ENCODE results near the gene TMEM191B.
"Not testable (repeated sequence)": the region's sequence is repeated elsewhere in the genome, so short reads cannot be mapped to it uniquely, and the experiment has no call there.

The TMEM191B gene

GRCh38 chr22:18554280-18555256 is 27.0 kb downstream of the TMEM191B start:
- H4K20me1 ChIP-seq (ENCODE audit: insufficient read depth); H3K27me3 ChIP-seq (ENCODE audit: insufficient read depth, low read depth); H3K9ac ChIP-seq; H3K36me3 ChIP-seq (ENCODE audit: insufficient read depth); H3K79me2 ChIP-seq (ENCODE audit: insufficient read depth, low read depth); H3K4me2 ChIP-seq; H3K4me3 ChIP-seq (IDR thresholded peaks at IDR 0.05; ENCODE audit: insufficient read depth, low read depth, low read length); H3K4me1 ChIP-seq (ENCODE audit: low read depth, poor library complexity, severe bottlenecking); H3K27ac ChIP-seq; H2AFZ ChIP-seq (ENCODE audit: low read depth): not testable (repeated sequence)

GRCh38 chr22:18558516-18558915 is 30.9 kb downstream of the TMEM191B start:
- H3K4me2 ChIP-seq; H3K27me3 ChIP-seq (ENCODE audit: insufficient read depth, low read depth); H3K36me3 ChIP-seq (ENCODE audit: insufficient read depth); H3K4me1 ChIP-seq (ENCODE audit: low read depth, poor library complexity, severe bottlenecking); H3K79me2 ChIP-seq (ENCODE audit: insufficient read depth, low read depth); H4K20me1 ChIP-seq (ENCODE audit: insufficient read depth); H2AFZ ChIP-seq (ENCODE audit: low read depth); H3K27ac ChIP-seq; H3K9ac ChIP-seq; H3K4me3 ChIP-seq (IDR thresholded peaks at IDR 0.05; ENCODE audit: insufficient read depth, low read depth, low read length): not testable (repeated sequence)

GRCh38 chr22:18558939-18559338 is 31.3 kb downstream of the TMEM191B start:
- not testable (repeated sequence) for H2AFZ ChIP-seq (ENCODE audit: low read depth); H3K4me1 ChIP-seq (ENCODE audit: low read depth, poor library complexity, severe bottlenecking); H3K27me3 ChIP-seq (ENCODE audit: insufficient read depth, low read depth); H3K9ac ChIP-seq; H3K4me3 ChIP-seq (IDR thresholded peaks at IDR 0.05; ENCODE audit: insufficient read depth, low read depth, low read length); H3K27ac ChIP-seq; H3K36me3 ChIP-seq (ENCODE audit: insufficient read depth); H3K4me2 ChIP-seq; H3K79me2 ChIP-seq (ENCODE audit: insufficient read depth, low read depth); H4K20me1 ChIP-seq (ENCODE audit: insufficient read depth)

- not testable (repeated sequence) for H3K36me3 ChIP-seq (ENCODE audit: insufficient read depth); H3K27me3 ChIP-seq (ENCODE audit: insufficient read depth, low read depth); H3K4me2 ChIP-seq; H4K20me1 ChIP-seq (ENCODE audit: insufficient read depth); H3K27ac ChIP-seq; H3K9ac ChIP-seq; H3K4me3 ChIP-seq (IDR thresholded peaks at IDR 0.05; ENCODE audit: insufficient read depth, low read depth, low read length); H3K79me2 ChIP-seq (ENCODE audit: insufficient read depth, low read depth); H3K4me1 ChIP-seq (ENCODE audit: low read depth, poor library complexity, severe bottlenecking); H2AFZ ChIP-seq (ENCODE audit: low read depth)
Observed at GRCh38 chr22:18560099-18560974, 32.7 kb downstream of the TMEM191B start.

GRCh38 chr22:18570509-18571246 is 43.1 kb downstream of the TMEM191B start:
- not testable (repeated sequence) for H3K79me2 ChIP-seq (ENCODE audit: insufficient read depth, low read depth); H3K4me3 ChIP-seq (IDR thresholded peaks at IDR 0.05; ENCODE audit: insufficient read depth, low read depth, low read length); H3K9ac ChIP-seq; H3K36me3 ChIP-seq (ENCODE audit: insufficient read depth); H3K27me3 ChIP-seq (ENCODE audit: insufficient read depth, low read depth); H3K4me2 ChIP-seq; H3K27ac ChIP-seq; H2AFZ ChIP-seq (ENCODE audit: low read depth); H3K4me1 ChIP-seq (ENCODE audit: low read depth, poor library complexity, severe bottlenecking); H4K20me1 ChIP-seq (ENCODE audit: insufficient read depth)

GRCh38 chr22:18573483-18574164 is 46.0 kb downstream of the TMEM191B start:
- H3K27ac ChIP-seq; H3K4me1 ChIP-seq (ENCODE audit: low read depth, poor library complexity, severe bottlenecking); H3K79me2 ChIP-seq (ENCODE audit: insufficient read depth, low read depth); H3K27me3 ChIP-seq (ENCODE audit: insufficient read depth, low read depth); H2AFZ ChIP-seq (ENCODE audit: low read depth); H3K9ac ChIP-seq; H3K4me2 ChIP-seq; H3K4me3 ChIP-seq (IDR thresholded peaks at IDR 0.05; ENCODE audit: insufficient read depth, low read depth, low read length); H4K20me1 ChIP-seq (ENCODE audit: insufficient read depth); H3K36me3 ChIP-seq (ENCODE audit: insufficient read depth): not testable (repeated sequence)

GRCh38 chr22:18574555-18574954 is 47.0 kb downstream of the TMEM191B start:
- H3K4me2 ChIP-seq; H3K27me3 ChIP-seq (ENCODE audit: insufficient read depth, low read depth); H2AFZ ChIP-seq (ENCODE audit: low read depth); H3K36me3 ChIP-seq (ENCODE audit: insufficient read depth); H3K9ac ChIP-seq; H3K4me3 ChIP-seq (IDR thresholded peaks at IDR 0.05; ENCODE audit: insufficient read depth, low read depth, low read length); H4K20me1 ChIP-seq (ENCODE audit: insufficient read depth); H3K4me1 ChIP-seq (ENCODE audit: low read depth, poor library complexity, severe bottlenecking); H3K27ac ChIP-seq; H3K79me2 ChIP-seq (ENCODE audit: insufficient read depth, low read depth): not testable (repeated sequence)

- H3K27ac ChIP-seq; H2AFZ ChIP-seq (ENCODE audit: low read depth); H4K20me1 ChIP-seq (ENCODE audit: insufficient read depth); H3K4me1 ChIP-seq (ENCODE audit: low read depth, poor library complexity, severe bottlenecking); H3K9ac ChIP-seq; H3K79me2 ChIP-seq (ENCODE audit: insufficient read depth, low read depth); H3K4me3 ChIP-seq (IDR thresholded peaks at IDR 0.05; ENCODE audit: insufficient read depth, low read depth, low read length); H3K4me2 ChIP-seq; H3K36me3 ChIP-seq (ENCODE audit: insufficient read depth); H3K27me3 ChIP-seq (ENCODE audit: insufficient read depth, low read depth): not testable (repeated sequence)
Observed at GRCh38 chr22:18575686-18576085, 48.1 kb downstream of the TMEM191B start.

- H3K27ac ChIP-seq; H3K36me3 ChIP-seq (ENCODE audit: insufficient read depth); H3K4me3 ChIP-seq (IDR thresholded peaks at IDR 0.05; ENCODE audit: insufficient read depth, low read depth, low read length); H3K27me3 ChIP-seq (ENCODE audit: insufficient read depth, low read depth); H2AFZ ChIP-seq (ENCODE audit: low read depth); H3K4me1 ChIP-seq (ENCODE audit: low read depth, poor library complexity, severe bottlenecking); H3K4me2 ChIP-seq; H3K9ac ChIP-seq; H4K20me1 ChIP-seq (ENCODE audit: insufficient read depth); H3K79me2 ChIP-seq (ENCODE audit: insufficient read depth, low read depth): not testable (repeated sequence)
Observed at GRCh38 chr22:18577090-18577818, 49.7 kb downstream of the TMEM191B start.

Data from KMS-11 (cell line).